Sigmoid colon (tissue), 7 donors: ENCODE measurements around the gene UBTD1. TPM values are rescaled to one million over a fixed set of nuclear protein-coding genes. Genes with fewer than 3 reads are reported as not detected.
"Not testable (repeated sequence)": the region's sequence is repeated elsewhere in the genome, so short reads cannot be mapped to it uniquely, and the experiment has no call there.

ENCODE experiments used
- DNase-seq: peaks from one replicate; pipeline ENCODE4 v3.0.0-alpha.2; 2019
- H3K27ac ChIP-seq, 4 donors: fragments of 200-600 bp; sonication (generic); one replicate each; pipeline ENCODE4 v1.5.1; 2016 to 2019; ENCODE audit warnings: mild to moderate bottlenecking in 1 of 4
- H3K27me3 ChIP-seq, 3 donors: fragments of 200-600 bp; sonication (generic); one replicate each; pipeline ENCODE4 v1.5.1; 2019; ENCODE audit warnings: mild to moderate bottlenecking in 1 of 3
- H3K36me3 ChIP-seq, 4 donors: fragments of 200-600 bp; sonication (generic); one replicate each; pipeline ENCODE4 v1.5.1; 2016 to 2019
- H3K4me1 ChIP-seq, 4 donors: fragments of 200-600 bp; sonication (generic); one replicate each; pipeline ENCODE4 v1.5.1; 2017 to 2019
- H3K4me3 ChIP-seq, 4 donors: fragments of 200-600 bp; sonication (generic); one replicate each; pipeline ENCODE4 v1.5.1; 2017 to 2019; ENCODE audit warnings: mild to moderate bottlenecking in 2 of 4, moderate library complexity in 1 of 4
- H3K9me3 ChIP-seq, 4 donors: fragments of 200-600 bp in 3 of 4; sonication (generic) in 3 of 4; one replicate each; pipeline versions ENCODE4 v1.5.1 to v1.6.1; 2013 to 2019
- CTCF ChIP-seq, 4 experiments: fragments of 450-650 bp in 3 of 4; fragments of 200-600 bp in 1 of 4; IDR thresholded peaks; one replicate each; pipeline ENCODE4 v1.5.1; 2016 to 2019; ENCODE audit warnings: antibody characterized with exemption in 4 of 4, mild to moderate bottlenecking in 3 of 4, moderate library complexity in 2 of 4
- EP300 ChIP-seq, 4 donors: sonication (generic); formaldehyde crosslinking; IDR thresholded peaks; one replicate each; pipeline ENCODE4 v1.6.1; 2017; ENCODE audit warnings: antibody characterized with exemption in 4 of 4
- POLR2A ChIP-seq, 2 donors: fragments of 450-650 bp; IDR thresholded peaks; one replicate each; pipeline ENCODE4 v1.6.1; 2016; ENCODE audit warnings: antibody characterized with exemption in 2 of 2, mild to moderate bottlenecking in 2 of 2, moderate library complexity in 2 of 2
- POLR2AphosphoS5 ChIP-seq, 4 donors: sonication (generic); formaldehyde crosslinking; IDR thresholded peaks; one replicate each; pipeline ENCODE4 v1.6.1; 2017; ENCODE audit warnings: antibody characterized with exemption in 4 of 4
- WGBS, 2 donors: extraction: QIAGEN DNeasy Blood & Tissue Kit; methylation state at CpG; one replicate each; pipeline ENCODE4 v1.1.7; 2013; 5-methylcytosine and 5-hydroxymethylcytosine counted together
- intact Hi-C: fragments of 100-400 bp; cut with DNase I; formaldehyde crosslinking; loops from one replicate; pipeline ENCODE4 v1.15.1; 2023
- polyA plus RNA-seq, 3 donors: library from polyadenylated mRNA; stranded (reverse); fragments of 200-250 nt; gene quantifications; one replicate each; pipeline ENCODE4 v1.2.3, GENCODE V29; 2013
- total RNA-seq, 4 donors: library from RNA; depleted of rRNA; stranded (reverse); fragments of >200 nt; gene quantifications; one replicate each; pipeline ENCODE4 v1.1.0, GENCODE V29; 2016
- donor health status: healthy with polysubstance abuse.
- donor health status: Bipolar disorder and iron deficiency.
- donor health status: healthy.

Gene UBTD1
- total and polyA plus RNA-seq, 7 donors, result 2.3 to 7.9 (median 5.9) TPM

GRCh38 chr10:97475936-97476594, 22.7 kb upstream of the UBTD1 start:
- Histone ChIP-seq H3K4me3 (no peak overlapping the region), H3K4me1 (no peaks in the 10 kb centered on the region), H3K27ac (no peak overlapping the region), H3K27me3 (no peaks in the 10 kb centered on the region), H3K9me3 (no peaks in the 10 kb centered on the region), H3K36me3 (peaks cover 10 to 99% (median 64%) of the 10 kb centered on the region in 4 donors)
- TF ChIP-seq POLR2A (IDR thresholded peaks at IDR 0.05) (no peak), POLR2AphosphoS5 (IDR thresholded peaks at IDR 0.05) (no peak), EP300 (IDR thresholded peaks at IDR 0.05) (no peak), CTCF (IDR thresholded peaks at IDR 0.05) (no peak)
- no peak for DNase-seq
- WGBS, 2 donors, result 86% methylated on average over 2 of the region's 2 CpGs
- intact Hi-C loops, result no loop called here

GRCh38 chr10:97479410-97479809, 19.3 kb upstream of the UBTD1 start:
- H3K4me3 ChIP-seq, H3K9me3 ChIP-seq, H3K27ac ChIP-seq, H3K27me3 ChIP-seq, DNase-seq, H3K4me1 ChIP-seq, intact Hi-C loops: not testable (repeated sequence)
- H3K36me3 ChIP-seq, result peaks cover 9 to 79% (median 59%) of the 10 kb centered on the region in 4 donors
- WGBS, 2 donors, result 95 to 96% methylated on average over 4 of the region's 4 CpGs

- 82 to 83% methylated on average over 9 of the region's 9 CpGs for WGBS, 2 donors
- H3K4me3 ChIP-seq, result no peak overlapping the region
- peaks cover 9 to 78% (median 55%) of the 10 kb centered on the region in 4 donors for H3K36me3 ChIP-seq
- H3K9me3 ChIP-seq, result no peaks in the 10 kb centered on the region
- TF ChIP-seq POLR2AphosphoS5 (IDR thresholded peaks at IDR 0.05) (no peak), EP300 (IDR thresholded peaks at IDR 0.05) (no peak), POLR2A (IDR thresholded peaks at IDR 0.05) (no peak), CTCF (IDR thresholded peaks at IDR 0.05) (no peak)
- DNase-seq, result no peak
- intact Hi-C loops, result no loop called here
- H3K27ac ChIP-seq, result no peak overlapping the region
- peaks cover 0 to 8% (median 0%) of the 10 kb centered on the region in 4 donors for H3K4me1 ChIP-seq
- no peaks in the 10 kb centered on the region for H3K27me3 ChIP-seq
Observed at GRCh38 chr10:97479939-97480338, 18.8 kb upstream of the UBTD1 start.

- no peak for DNase-seq
- TF ChIP-seq EP300 (IDR thresholded peaks at IDR 0.05) (no peak), POLR2AphosphoS5 (IDR thresholded peaks at IDR 0.05) (no peak)
- H3K27me3 ChIP-seq, result no peaks in the 10 kb centered on the region
- H3K9me3 ChIP-seq, result no peaks in the 10 kb centered on the region
- H3K4me1 ChIP-seq, result peaks cover 0 to 8% (median 0%) of the 10 kb centered on the region in 4 donors
- no peak overlapping the region for H3K4me3 ChIP-seq
- no peak overlapping the region for H3K27ac ChIP-seq
- H3K36me3 ChIP-seq, result peaks cover 9 to 74% (median 47%) of the 10 kb centered on the region in 4 donors
- 97 to 98% methylated on average over 4 of the region's 4 CpGs for WGBS, 2 donors
- intact Hi-C loops, result no loop called here
Observed at GRCh38 chr10:97481071-97481470, 17.7 kb upstream of the UBTD1 start.

- intact Hi-C loops, result no loop called here
- DNase-seq, result no peak
- no peaks in the 10 kb centered on the region for H3K27me3 ChIP-seq
- no peak overlapping the region for H3K27ac ChIP-seq
- TF ChIP-seq EP300 (IDR thresholded peaks at IDR 0.05), result no peak
- no peak for TF ChIP-seq CTCF (IDR thresholded peaks at IDR 0.05)
- TF ChIP-seq POLR2AphosphoS5 (IDR thresholded peaks at IDR 0.05), result no peak
- H3K4me3 ChIP-seq, result no peak overlapping the region
- 93 to 94% methylated on average over 1 of the region's 1 CpG for WGBS, 2 donors
- peaks cover 9 to 61% (median 34%) of the 10 kb centered on the region in 4 donors for H3K36me3 ChIP-seq
- H3K9me3 ChIP-seq, result no peaks in the 10 kb centered on the region
- H3K4me1 ChIP-seq, result peaks cover 0 to 8% (median 0%) of the 10 kb centered on the region in 4 donors
Observed at GRCh38 chr10:97482381-97482780, 16.3 kb upstream of the UBTD1 start.

GRCh38 chr10:97483506-97483905, 15.2 kb upstream of the UBTD1 start:
- H3K27ac ChIP-seq, result no peak overlapping the region
- TF ChIP-seq POLR2A (IDR thresholded peaks at IDR 0.05) (no peak), EP300 (IDR thresholded peaks at IDR 0.05) (no peak), CTCF (IDR thresholded peaks at IDR 0.05) (no peak), POLR2AphosphoS5 (IDR thresholded peaks at IDR 0.05) (no peak)
- 86 to 91% methylated on average over 3 of the region's 3 CpGs for WGBS, 2 donors
- H3K27me3 ChIP-seq, result no peaks in the 10 kb centered on the region
- no peaks in the 10 kb centered on the region for H3K9me3 ChIP-seq
- no peak overlapping the region for H3K4me3 ChIP-seq
- intact Hi-C loops, result no loop called here
- H3K36me3 ChIP-seq, result peaks cover 4 to 50% (median 29%) of the 10 kb centered on the region in 4 donors
- no peak for DNase-seq
- peaks cover 0 to 8% (median 2%) of the 10 kb centered on the region in 4 donors for H3K4me1 ChIP-seq
